ENCODE measurements around the gene FOXRED1. TPM values are rescaled to one million over a fixed set of nuclear protein-coding genes. Genes with fewer than 3 reads are reported as not detected.

FOXRED1 gene
- total RNA-seq, 2 donors from 2014 or later: 50.7 to 55.8 TPM

- Mint-ChIP-seq H3K27me3 (ENCODE audit: insufficient read depth) (no peaks in the 10 kb centered on the region), H3K9me3 (peaks cover 21% of the 10 kb centered on the region), H3K4me3 (no peak overlapping the region), H3K27ac (no peak overlapping the region), H3K36me3 (ENCODE audit: low read depth) (peaks cover 28% of the 10 kb centered on the region), H3K4me1 (no peaks in the 10 kb centered on the region)
- Histone ChIP-seq H3K9me3 (ENCODE audit: control insufficient read depth, low read length) (peaks cover 11% of the 10 kb centered on the region), H3K4me1 (ENCODE audit: control insufficient read depth, insufficient read depth, low read length) (no peaks in the 10 kb centered on the region), H3K36me3 (ENCODE audit: control insufficient read depth, insufficient read depth, low read length) (peaks cover 10% of the 10 kb centered on the region), H3K27ac (ENCODE audit: low read depth, low read length) (no peak overlapping the region), H3K27me3 (ENCODE audit: control insufficient read depth, insufficient read depth, low read length, poor library complexity, severe bottlenecking) (no peaks in the 10 kb centered on the region), H3K4me3 (ENCODE audit: low read length) (peak overlapping the region; percentile 3), H3K9ac (ENCODE audit: extremely low read depth, low read length, poor library complexity, severe bottlenecking) (no peak overlapping the region)
- no peak for DNase-seq
- WGBS, 2 experiments (ENCODE audit: insufficient coverage in 1 of 2, insufficient read length in 1 of 2): 67 to 100% methylated on average over 1 to 2 of the region's 2 CpGs
- TF ChIP-seq CTCF (conservative IDR thresholded peaks at IDR 0.05): no peak
These were observed 43.7 kb upstream of the FOXRED1 start for GRCh38 chr11:126225295-126225665.

- Histone ChIP-seq H3K4me3 (ENCODE audit: low read length) (no peak overlapping the region), H3K36me3 (ENCODE audit: control insufficient read depth, insufficient read depth, low read length) (peaks cover 17% of the 10 kb centered on the region), H3K9ac (ENCODE audit: extremely low read depth, low read length, poor library complexity, severe bottlenecking) (no peak overlapping the region), H3K27me3 (ENCODE audit: control insufficient read depth, insufficient read depth, low read length, poor library complexity, severe bottlenecking) (no peaks in the 10 kb centered on the region), H3K9me3 (ENCODE audit: control insufficient read depth, low read length) (peaks cover 11% of the 10 kb centered on the region), H3K27ac (ENCODE audit: low read depth, low read length) (no peak overlapping the region), H3K4me1 (ENCODE audit: control insufficient read depth, insufficient read depth, low read length) (no peaks in the 10 kb centered on the region)
- no peak for TF ChIP-seq CTCF (conservative IDR thresholded peaks at IDR 0.05)
- H3K27me3 Mint-ChIP-seq (ENCODE audit: insufficient read depth): no peaks in the 10 kb centered on the region
- no peak overlapping the region for H3K4me3 Mint-ChIP-seq
- no peaks in the 10 kb centered on the region for H3K4me1 Mint-ChIP-seq
- 95 to 98% methylated on average over 6 to 10 of the region's 15 CpGs for WGBS, 2 experiments (ENCODE audit: insufficient coverage in 1 of 2, insufficient read length in 1 of 2)
- peaks cover 21% of the 10 kb centered on the region for H3K9me3 Mint-ChIP-seq
- peaks cover 32% of the 10 kb centered on the region for H3K36me3 Mint-ChIP-seq (ENCODE audit: low read depth)
- H3K27ac Mint-ChIP-seq: no peak overlapping the region
- DNase-seq: no peak
These were observed 42.4 kb upstream of the FOXRED1 start for GRCh38 chr11:126226334-126227084.

DNA sequence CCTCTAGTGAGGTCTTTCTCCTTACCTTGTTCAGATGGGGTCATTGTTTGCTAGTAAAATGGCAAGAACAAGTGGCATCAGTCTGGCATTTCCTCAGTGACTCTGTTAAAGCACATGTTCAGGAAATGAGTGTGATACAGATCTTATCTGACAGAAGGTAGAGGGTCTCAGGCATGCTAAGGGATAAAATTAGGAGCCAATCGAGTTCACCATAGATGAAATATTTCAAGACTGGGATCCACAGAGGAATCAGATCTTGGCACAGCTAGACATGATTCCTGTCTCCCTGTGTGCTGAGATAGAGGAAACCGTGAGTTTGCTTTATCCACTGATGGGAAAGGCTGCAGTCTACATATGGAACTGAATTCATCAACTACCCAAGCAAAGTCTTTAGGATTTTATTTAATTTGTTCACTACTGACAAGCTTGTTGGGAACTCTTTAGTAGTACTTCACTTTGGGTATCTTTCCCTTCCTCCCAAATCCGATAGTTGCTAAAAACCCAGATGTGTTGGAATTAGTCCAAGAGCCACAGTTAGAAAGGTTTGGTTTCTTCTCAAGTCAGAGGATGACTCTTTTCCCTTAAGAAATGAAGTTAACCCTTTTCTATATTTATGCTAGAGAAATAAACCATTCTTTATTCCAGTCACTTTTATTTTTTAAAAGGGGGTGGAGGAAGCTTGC, 39.0 kb upstream of the FOXRED1 start:
- no peak for TF ChIP-seq CTCF (conservative IDR thresholded peaks at IDR 0.05)
- WGBS, 2 experiments (ENCODE audit: insufficient coverage in 1 of 2, insufficient read length in 1 of 2): 94 to 100% methylated on average over 1 to 3 of the region's 3 CpGs
- Histone ChIP-seq H3K9me3 (ENCODE audit: control insufficient read depth, low read length) (peaks cover 10% of the 10 kb centered on the region), H3K27me3 (ENCODE audit: control insufficient read depth, insufficient read depth, low read length, poor library complexity, severe bottlenecking) (no peaks in the 10 kb centered on the region), H3K4me3 (ENCODE audit: low read length) (no peak overlapping the region), H3K4me1 (ENCODE audit: control insufficient read depth, insufficient read depth, low read length) (no peaks in the 10 kb centered on the region), H3K27ac (ENCODE audit: low read depth, low read length) (no peak overlapping the region), H3K36me3 (ENCODE audit: control insufficient read depth, insufficient read depth, low read length) (peaks cover 17% of the 10 kb centered on the region), H3K9ac (ENCODE audit: extremely low read depth, low read length, poor library complexity, severe bottlenecking) (no peak overlapping the region)
- DNase-seq: no peak
- H3K4me3 Mint-ChIP-seq: no peak overlapping the region
- H3K27me3 Mint-ChIP-seq (ENCODE audit: insufficient read depth): no peaks in the 10 kb centered on the region
- no peak overlapping the region for H3K27ac Mint-ChIP-seq
- peaks cover 29% of the 10 kb centered on the region for H3K36me3 Mint-ChIP-seq (ENCODE audit: low read depth)
- peaks cover 2% of the 10 kb centered on the region for H3K4me1 Mint-ChIP-seq
- H3K9me3 Mint-ChIP-seq: peaks cover 13% of the 10 kb centered on the region

Measured in endodermal cell (in vitro differentiated cells).